ENCODE results near the gene FRS2.

The FRS2 gene

DNA sequence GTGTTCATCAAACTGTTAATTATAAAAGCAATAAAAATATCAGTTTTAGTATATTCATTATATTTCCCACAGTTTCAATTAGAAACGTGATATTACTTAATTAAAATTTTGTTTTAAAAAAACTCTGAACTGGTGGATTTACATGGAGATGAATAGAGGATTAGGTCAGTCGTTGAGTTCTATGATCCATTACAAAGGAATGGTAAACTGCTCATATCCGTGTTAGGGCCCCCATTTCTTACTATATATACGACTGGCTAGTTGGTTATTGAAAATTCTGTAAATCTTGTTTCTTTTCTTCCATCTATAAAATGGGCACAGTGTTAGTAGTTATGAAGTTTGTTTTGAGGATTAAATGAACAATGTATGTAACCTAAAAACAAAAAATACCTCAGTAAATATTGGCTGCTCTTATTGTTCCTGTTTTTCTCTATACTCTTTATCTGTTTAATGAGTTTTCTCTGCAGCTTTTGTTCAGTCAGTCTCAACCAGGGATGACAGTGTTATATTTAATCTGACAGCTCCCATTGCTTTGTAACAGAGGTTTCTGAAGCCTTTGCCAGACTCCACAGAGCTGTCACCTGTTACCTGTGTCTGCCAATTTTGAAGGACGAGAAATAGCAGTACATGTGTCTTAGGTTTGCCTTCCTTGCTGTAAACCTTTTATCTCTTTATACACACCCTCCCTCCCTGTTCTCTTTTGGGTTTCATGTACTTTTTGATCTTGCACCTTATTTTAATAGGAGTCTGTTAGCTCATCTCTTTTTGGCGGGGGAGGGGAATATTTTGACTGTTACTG is 41.5 kb downstream of the FRS2 start:
- TF ChIP-seq, protein P1, sequence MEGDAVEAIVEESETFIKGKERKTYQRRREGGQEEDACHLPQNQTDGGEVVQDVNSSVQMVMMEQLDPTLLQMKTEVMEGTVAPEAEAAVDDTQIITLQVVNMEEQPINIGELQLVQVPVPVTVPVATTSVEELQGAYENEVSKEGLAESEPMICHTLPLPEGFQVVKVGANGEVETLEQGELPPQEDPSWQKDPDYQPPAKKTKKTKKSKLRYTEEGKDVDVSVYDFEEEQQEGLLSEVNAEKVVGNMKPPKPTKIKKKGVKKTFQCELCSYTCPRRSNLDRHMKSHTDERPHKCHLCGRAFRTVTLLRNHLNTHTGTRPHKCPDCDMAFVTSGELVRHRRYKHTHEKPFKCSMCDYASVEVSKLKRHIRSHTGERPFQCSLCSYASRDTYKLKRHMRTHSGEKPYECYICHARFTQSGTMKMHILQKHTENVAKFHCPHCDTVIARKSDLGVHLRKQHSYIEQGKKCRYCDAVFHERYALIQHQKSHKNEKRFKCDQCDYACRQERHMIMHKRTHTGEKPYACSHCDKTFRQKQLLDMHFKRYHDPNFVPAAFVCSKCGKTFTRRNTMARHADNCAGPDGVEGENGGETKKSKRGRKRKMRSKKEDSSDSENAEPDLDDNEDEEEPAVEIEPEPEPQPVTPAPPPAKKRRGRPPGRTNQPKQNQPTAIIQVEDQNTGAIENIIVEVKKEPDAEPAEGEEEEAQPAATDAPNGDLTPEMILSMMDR (IDR thresholded peaks at IDR 0.05; ENCODE audit: extremely low read depth, insufficient read depth, missing control alignments) = no peak
- in situ Hi-C loops (cut with MboI; ENCODE audit: low pct_unique_long_range_greater_than_20kb, low sequenced_read_pairs, unreplicated experiment) = no loop called here
- no peak for DNase-seq (ENCODE audit: low spot score)

DNA sequence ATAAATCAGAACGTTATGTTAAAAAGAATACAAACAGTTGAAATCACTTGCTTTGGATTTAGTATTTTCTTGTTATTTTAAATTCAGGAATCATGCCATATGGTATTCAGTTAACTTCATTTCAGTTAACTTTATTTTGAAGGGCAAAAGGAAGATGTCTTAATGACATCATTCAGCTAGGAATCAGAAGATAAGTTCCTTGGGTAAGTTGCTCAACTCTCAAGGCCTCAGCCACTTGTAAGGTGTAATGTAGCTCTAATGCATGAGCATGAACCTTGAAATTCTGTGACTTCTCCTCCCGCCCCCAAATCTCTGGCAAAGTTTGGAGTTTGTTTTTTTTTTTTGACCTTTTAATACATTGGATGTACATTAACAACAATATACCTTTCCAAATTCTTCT is 42.6 kb downstream of the FRS2 start:
- TF ChIP-seq, protein P1 (IDR thresholded peaks at IDR 0.05; ENCODE audit: extremely low read depth, insufficient read depth, missing control alignments) = no peak
- in situ Hi-C loops (cut with MboI; ENCODE audit: low pct_unique_long_range_greater_than_20kb, low sequenced_read_pairs, unreplicated experiment) = no loop called here
- DNase-seq (ENCODE audit: low spot score) = no peak

DNA sequence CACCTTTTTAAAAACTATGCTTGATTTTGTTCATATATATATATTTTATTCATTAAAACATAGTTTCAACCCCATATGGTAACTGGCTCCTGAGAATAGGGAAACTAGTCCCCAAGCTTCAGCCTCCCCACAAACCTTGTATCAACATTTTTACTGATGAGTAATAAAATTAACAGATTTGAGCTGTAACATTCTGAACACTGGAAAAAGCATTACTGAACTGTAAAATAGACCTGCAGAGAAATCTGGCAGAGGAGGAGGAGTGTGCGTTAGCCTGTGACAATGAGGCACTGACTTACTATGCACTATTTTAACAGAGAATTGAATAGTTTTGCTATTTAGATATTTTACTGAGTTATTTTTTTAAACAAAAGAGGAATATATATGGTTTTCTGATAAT is 43.1 kb downstream of the FRS2 start:
- DNase-seq (ENCODE audit: low spot score) = no peak
- TF ChIP-seq, protein P1 (IDR thresholded peaks at IDR 0.05; ENCODE audit: extremely low read depth, insufficient read depth, missing control alignments) = no peak
- in situ Hi-C loops (cut with MboI; ENCODE audit: low pct_unique_long_range_greater_than_20kb, low sequenced_read_pairs, unreplicated experiment) = no loop called here

DNA sequence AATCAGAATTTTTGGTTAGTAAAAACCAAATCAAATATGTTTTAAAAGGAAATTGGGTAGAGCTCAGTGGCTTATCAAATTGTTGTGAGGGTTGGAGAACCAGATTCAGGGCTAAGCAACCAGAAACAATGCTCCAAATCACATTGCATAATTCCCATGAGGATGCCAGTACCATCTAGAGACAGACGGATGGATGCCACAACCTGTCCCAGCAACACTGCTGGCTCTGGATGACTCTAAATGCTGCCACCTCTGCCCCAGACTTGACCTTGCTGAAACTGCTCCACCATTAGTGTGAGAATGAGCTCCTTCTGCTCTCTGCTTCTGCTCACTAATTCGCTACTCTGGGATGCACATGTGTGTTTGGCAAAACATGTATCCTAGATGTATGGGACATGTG is 43.9 kb downstream of the FRS2 start:
- TF ChIP-seq, protein P1 (IDR thresholded peaks at IDR 0.05; ENCODE audit: extremely low read depth, insufficient read depth, missing control alignments) = no peak
- no peak for DNase-seq (ENCODE audit: low spot score)
- in situ Hi-C loops (cut with MboI; ENCODE audit: low pct_unique_long_range_greater_than_20kb, low sequenced_read_pairs, unreplicated experiment) = no loop called here

DNA sequence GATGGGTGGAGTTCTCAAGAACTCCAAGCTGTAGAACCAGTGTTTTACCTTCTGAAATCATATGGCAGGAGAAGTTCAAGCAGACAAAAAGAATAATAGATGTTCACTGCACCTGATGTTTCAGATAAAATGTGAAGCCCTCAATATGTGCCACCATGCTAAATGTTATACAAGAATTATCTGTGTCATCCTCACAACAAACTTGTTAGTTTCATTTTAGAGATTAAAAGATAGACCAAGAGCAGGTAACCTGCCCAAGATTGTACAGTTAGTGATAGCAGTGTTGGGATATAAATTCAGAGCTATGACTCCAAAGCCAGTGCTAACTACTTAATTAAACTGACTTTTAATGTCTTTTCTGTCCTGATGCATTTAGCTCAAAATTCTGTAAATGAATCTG is 44.7 kb downstream of the FRS2 start:
- DNase-seq (ENCODE audit: low spot score) = no peak
- TF ChIP-seq, protein P1 (IDR thresholded peaks at IDR 0.05; ENCODE audit: extremely low read depth, insufficient read depth, missing control alignments) = no peak
- in situ Hi-C loops (cut with MboI; ENCODE audit: low pct_unique_long_range_greater_than_20kb, low sequenced_read_pairs, unreplicated experiment) = no loop called here

DNA sequence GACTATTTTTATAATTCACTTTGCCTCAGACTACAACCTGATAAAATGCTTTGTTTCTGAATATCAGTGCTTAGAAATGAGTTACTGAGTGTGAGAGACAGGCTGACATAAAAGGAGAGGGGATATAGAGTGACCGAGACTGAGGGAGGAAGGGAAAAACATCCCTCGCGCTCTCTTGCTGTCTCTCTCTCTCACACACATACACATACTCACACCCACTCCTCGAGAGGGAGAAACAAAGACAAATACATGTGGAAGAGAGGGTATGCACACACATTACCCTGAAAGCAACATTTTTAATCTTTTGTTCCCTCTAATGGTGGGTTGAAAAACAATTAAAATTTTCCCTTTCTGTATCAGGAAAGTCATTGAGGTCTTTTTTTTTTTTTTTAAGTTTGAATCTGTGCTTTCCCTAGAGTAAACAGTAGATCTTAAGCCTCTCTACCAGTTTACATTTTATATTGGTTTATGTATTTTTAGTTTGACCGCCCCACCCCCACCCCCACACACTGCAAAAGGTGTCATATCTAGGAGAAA is 45.3 kb downstream of the FRS2 start:
- TF ChIP-seq, protein P1 (IDR thresholded peaks at IDR 0.05; ENCODE audit: extremely low read depth, insufficient read depth, missing control alignments) = no peak
- in situ Hi-C loops (cut with MboI; ENCODE audit: low pct_unique_long_range_greater_than_20kb, low sequenced_read_pairs, unreplicated experiment) = no loop called here
- DNase-seq (ENCODE audit: low spot score) = no peak

Data from GM13977 (cell line).